DMS53 (cell line): ENCODE measurements around the gene CFAP100.
A peak's percentile ranks its signal among the peaks of the same experiment; 100 is the strongest.

ENCODE experiments used
- DNase-seq: peaks from one replicate; lab custom pipeline; 2025; lab: John Stamatoyannopoulos, UW

Gene CFAP100

GRCh38 chr3:126402666-126403302 lies 8.1 kb downstream of the CFAP100 start:
- DNase-seq = no peak

- DNase-seq = no peak
Observed at GRCh38 chr3:126406389-126407296, 11.9 kb downstream of the CFAP100 start.

GRCh38 chr3:126407412-126408044 lies 12.8 kb downstream of the CFAP100 start:
- no peak for DNase-seq

- no peak for DNase-seq
Observed at GRCh38 chr3:126408099-126408498, 13.4 kb downstream of the CFAP100 start.

GRCh38 chr3:126412841-126413692 lies 18.4 kb downstream of the CFAP100 start:
- DNase-seq = no peak

GRCh38 chr3:126413693-126414080 lies 19.0 kb downstream of the CFAP100 start:
- DNase-seq = no peak

GRCh38 chr3:126414406-126414805 lies 19.7 kb downstream of the CFAP100 start:
- no peak for DNase-seq

- DNase-seq = no peak
Observed at GRCh38 chr3:126414961-126415660, 20.4 kb downstream of the CFAP100 start.

- peak; percentile 39 for DNase-seq
Observed at GRCh38 chr3:126415661-126416591, 21.2 kb downstream of the CFAP100 start.

GRCh38 chr3:126416943-126417342 lies 22.2 kb downstream of the CFAP100 start:
- peak; percentile 31 for DNase-seq

GRCh38 chr3:126417515-126417914 lies 22.8 kb downstream of the CFAP100 start:
- DNase-seq = no peak

- DNase-seq = no peak
Observed at GRCh38 chr3:126417981-126418530, 23.3 kb downstream of the CFAP100 start.

- no peak for DNase-seq
Observed at GRCh38 chr3:126418661-126419131, 24.0 kb downstream of the CFAP100 start.

- DNase-seq = no peak
Observed at GRCh38 chr3:126419151-126419703, 24.5 kb downstream of the CFAP100 start.

- peak; percentile 12 for DNase-seq
Observed at GRCh38 chr3:126419886-126420786, 25.4 kb downstream of the CFAP100 start.

GRCh38 chr3:126421573-126422119 lies 26.9 kb downstream of the CFAP100 start:
- no peak for DNase-seq

GRCh38 chr3:126422121-126422520 lies 27.4 kb downstream of the CFAP100 start:
- DNase-seq = no peak

- no peak for DNase-seq
Observed at GRCh38 chr3:126422571-126423091, 27.9 kb downstream of the CFAP100 start.
